ENCODE data around the gene ADGRG3. TPM values are rescaled to one million over a fixed set of nuclear protein-coding genes. Genes with fewer than 3 reads are reported as not detected.

Gene ADGRG3
- total and polyA plus RNA-seq, 2 of the 13 experiments (the other 11 are each of a cell fraction or from before 2014, with no cell fraction given) = 2.7 to 11.8 TPM

DNA sequence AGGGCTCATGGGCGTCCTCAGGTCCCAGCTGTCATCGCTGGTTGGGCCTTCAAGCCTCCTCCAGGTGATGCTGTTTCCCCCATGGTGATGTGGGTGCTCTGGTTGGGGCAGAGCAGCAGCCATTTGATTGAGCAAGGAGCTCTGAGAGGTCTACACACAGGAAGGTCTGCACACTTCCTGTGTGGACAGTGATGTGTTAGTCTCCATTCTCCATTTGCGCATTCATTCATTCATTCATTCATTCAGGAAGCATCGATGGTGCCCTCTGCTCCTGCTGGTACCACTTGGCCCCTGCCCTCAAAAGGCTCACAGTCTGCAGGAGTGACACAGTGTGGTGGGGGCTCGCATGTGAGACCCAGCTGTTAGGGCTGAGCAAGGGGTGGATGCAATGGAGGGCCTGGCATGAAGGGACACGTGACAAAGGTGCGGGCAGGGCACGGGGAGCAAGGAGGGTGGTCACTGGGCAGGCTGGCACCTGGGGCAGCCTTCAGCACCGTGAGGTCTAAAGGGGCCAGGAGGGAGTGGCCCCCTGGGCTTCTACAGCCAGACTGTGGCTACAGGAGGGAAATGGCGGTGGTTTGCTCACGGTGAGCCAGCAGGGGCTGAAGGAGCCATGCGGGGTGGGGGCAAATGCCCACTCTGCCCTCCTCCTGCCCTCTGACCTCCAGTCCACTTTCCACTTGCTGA lies 1.5 kb downstream of the ADGRG3 start (continued):
- TF ChIP-seq, protein P1, sequence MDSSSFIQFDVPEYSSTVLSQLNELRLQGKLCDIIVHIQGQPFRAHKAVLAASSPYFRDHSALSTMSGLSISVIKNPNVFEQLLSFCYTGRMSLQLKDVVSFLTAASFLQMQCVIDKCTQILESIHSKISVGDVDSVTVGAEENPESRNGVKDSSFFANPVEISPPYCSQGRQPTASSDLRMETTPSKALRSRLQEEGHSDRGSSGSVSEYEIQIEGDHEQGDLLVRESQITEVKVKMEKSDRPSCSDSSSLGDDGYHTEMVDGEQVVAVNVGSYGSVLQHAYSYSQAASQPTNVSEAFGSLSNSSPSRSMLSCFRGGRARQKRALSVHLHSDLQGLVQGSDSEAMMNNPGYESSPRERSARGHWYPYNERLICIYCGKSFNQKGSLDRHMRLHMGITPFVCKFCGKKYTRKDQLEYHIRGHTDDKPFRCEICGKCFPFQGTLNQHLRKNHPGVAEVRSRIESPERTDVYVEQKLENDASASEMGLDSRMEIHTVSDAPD (CRISPR knock-in tag; IDR thresholded peaks at IDR 0.05) = no peak
- TF ChIP-seq ZNF274 (CRISPR knock-in tag; IDR thresholded peaks at IDR 0.05) (no peak), ZNF768 (CRISPR knock-in tag; IDR thresholded peaks at IDR 0.05) (0 out of 2 replicates have a peak, but pooled peaks have one; percentile 7), NR2F6 (IDR thresholded peaks at IDR 0.05) (no peak), NR2F6 (CRISPR knock-in tag; IDR thresholded peaks at IDR 0.05) (no peak)
- TF ChIP-seq, protein P2, sequence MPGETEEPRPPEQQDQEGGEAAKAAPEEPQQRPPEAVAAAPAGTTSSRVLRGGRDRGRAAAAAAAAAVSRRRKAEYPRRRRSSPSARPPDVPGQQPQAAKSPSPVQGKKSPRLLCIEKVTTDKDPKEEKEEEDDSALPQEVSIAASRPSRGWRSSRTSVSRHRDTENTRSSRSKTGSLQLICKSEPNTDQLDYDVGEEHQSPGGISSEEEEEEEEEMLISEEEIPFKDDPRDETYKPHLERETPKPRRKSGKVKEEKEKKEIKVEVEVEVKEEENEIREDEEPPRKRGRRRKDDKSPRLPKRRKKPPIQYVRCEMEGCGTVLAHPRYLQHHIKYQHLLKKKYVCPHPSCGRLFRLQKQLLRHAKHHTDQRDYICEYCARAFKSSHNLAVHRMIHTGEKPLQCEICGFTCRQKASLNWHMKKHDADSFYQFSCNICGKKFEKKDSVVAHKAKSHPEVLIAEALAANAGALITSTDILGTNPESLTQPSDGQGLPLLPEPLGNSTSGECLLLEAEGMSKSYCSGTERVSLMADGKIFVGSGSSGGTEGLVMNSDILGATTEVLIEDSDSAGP (CRISPR knock-in tag; IDR thresholded peaks at IDR 0.05; ENCODE audit: borderline replicate concordance) = 0 out of 2 replicates have a peak, but pooled peaks have one; percentile 11

DNA sequence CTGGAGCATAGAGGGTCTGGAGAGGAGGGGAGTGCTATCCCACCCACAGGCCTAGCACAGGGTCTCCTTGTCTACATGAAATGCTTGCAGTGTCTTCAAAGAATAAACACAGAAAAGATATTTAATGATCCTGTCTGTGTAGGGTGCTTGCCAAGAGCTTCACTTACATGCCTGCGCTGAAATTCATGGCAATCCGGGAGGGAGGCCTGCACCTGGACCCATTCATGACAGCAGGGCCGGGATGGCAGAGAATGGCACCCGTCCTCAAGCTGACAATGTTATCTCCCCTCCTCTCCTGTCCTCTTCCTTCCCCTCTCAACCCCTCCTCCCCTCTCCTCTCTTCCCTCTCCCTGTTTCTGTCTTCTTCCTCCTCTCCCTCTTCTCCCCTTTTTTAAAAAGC lies 2.1 kb downstream of the ADGRG3 start:
- TF ChIP-seq EZH2 (conservative IDR thresholded peaks at IDR 0.05; ENCODE audit: low read depth, low read length) (no peak), PCBP1 (IDR thresholded peaks at IDR 0.05; ENCODE audit: borderline replicate concordance, low read depth, low read length) (0 out of 2 replicates have a peak, but pooled peaks have one; percentile 42), PCBP2 (optimal IDR thresholded peaks at IDR 0.05; ENCODE audit: low read depth, low read length, poor library complexity, severe bottlenecking) (peak; percentile 47)
- H3K4me1 ChIP-seq (ENCODE audit: insufficient read depth, low read length) = peaks cover 65% of the 10 kb centered on the region
- POLR2A ChIA-PET = interaction anchor here (1.0 to 1.1 kb wide), 2 partner anchors 18 to 208 kb away, joined by 3 read pairs; partner anchors contain the start of gene POLR2C
- no peak overlapping the region for H3K4me3 ChIP-seq (replicated peaks in 1 of 3; ENCODE audit: insufficient read depth in 1 of 3, low read depth in 2 of 3, low read length in 3 of 3)
- FAIRE-seq = no peak
- CTCF ChIA-PET (ENCODE audit: low intra/inter-chr PET ratio, low total read pairs) = interaction anchor here (1.1 kb wide), 1 partner anchor 21 kb away, joined by 4 read pairs; no protein-coding TSS in a partner anchor
- H3K79me2 ChIP-seq (ENCODE audit: insufficient read depth, low read length) = no peaks in the 10 kb centered on the region
- no peak for DNase-seq (ENCODE audit: low spot score)
- no peak overlapping the region for H3K9ac ChIP-seq (ENCODE audit: insufficient read depth, low read depth, low read length)
- no peaks in the 10 kb centered on the region for H3K36me3 ChIP-seq (replicated peaks in 1 of 2; ENCODE audit: control insufficient read depth in 1 of 2, insufficient read depth in 2 of 2, low read length in 2 of 2)
- H3K4me2 ChIP-seq (ENCODE audit: low read depth, low read length) = no peak overlapping the region; the same call in 1 of the 2 replicates
- no peaks in the 10 kb centered on the region for H3K27me3 ChIP-seq (ENCODE audit: control insufficient read depth in 1 of 2, insufficient read depth in 2 of 2, low read length in 2 of 2)
- ATAC-seq = no peak
- in situ Hi-C loops (cut with HindIII; ENCODE audit: extremely low pct_ligation_motif_present, low pct_unique_long_range_greater_than_20kb) = no loop called here
- intact Hi-C loops (cut with micrococcal nuclease; ENCODE audit: unreplicated experiment) = no loop called here
- no peak overlapping the region for H3K27ac ChIP-seq (ENCODE audit: extremely low read length, insufficient read depth, low read length)
- H4K20me1 ChIP-seq (ENCODE audit: insufficient read depth, low read length) = no peaks in the 10 kb centered on the region
- H3K9me3 ChIP-seq (ENCODE audit: low read length) = no peaks in the 10 kb centered on the region
- BruUV-seq (replicated peaks) = no TSS peak
- no peak overlapping the region for H2AFZ ChIP-seq (ENCODE audit: low read length)
- 77% methylated on average over 4 of the region's 4 CpGs for WGBS (ENCODE audit: low lambda C conversion rate)

Data from HepG2 (cell line).